GM19193 (cell line): ENCODE results near the gene MPV17.

Experiments used
- POLR2A ChIP-seq: IDR thresholded peaks from 4 replicates; pipeline ENCODE4 v1.6.1; 2011; ENCODE audit not compliant: insufficient read depth, insufficient read length; ENCODE audit errors: extremely low read depth

Gene MPV17

DNA sequence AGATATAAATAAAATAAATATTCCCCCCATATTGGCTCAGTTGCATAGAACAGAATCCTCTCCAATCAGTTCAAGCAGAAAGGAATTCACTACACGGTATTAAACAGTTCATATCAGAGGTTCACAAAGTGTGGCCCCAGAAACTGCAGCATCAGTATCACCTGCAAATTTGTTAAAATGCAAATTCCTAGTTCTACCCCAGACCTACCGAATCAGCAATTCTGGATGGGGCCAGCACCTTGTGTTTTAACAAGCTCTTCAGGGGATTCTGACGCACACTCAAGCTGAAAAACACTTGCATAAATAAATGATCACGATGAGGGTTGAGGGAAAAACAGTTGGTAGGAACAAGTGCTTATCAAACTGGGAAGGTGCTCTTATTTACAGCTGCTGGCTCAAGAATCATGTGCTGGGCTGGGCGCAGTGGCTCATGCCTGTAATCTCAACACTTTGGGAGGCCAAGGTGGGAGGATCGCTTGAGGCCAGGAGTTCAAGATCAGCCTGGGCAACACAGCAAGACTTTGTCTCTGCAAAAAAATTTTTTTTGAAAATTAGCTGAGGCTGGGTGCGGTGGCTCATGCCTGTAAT lies 27.3 kb upstream of the MPV17 start:
- no peak for TF ChIP-seq POLR2A

DNA sequence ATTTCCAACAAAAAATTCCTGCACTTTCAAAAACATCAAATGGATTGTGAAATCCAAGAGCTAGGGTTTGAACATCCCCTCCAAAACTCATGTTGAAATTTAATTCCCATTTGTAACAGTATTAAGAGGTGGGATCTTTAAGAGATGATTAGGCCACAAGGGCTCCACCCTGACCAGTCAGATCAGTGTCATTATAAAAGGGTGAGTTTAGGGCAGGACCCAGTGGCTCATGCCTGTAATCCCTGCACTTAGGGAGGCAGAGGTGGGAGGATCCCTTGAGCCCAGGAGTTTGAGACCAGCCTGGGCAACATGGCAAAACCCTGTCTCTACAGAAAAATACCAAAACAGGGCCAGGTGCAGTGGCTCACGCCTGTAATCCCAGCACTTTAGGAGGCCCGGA lies 24.7 kb upstream of the MPV17 start:
- no peak for TF ChIP-seq POLR2A

DNA sequence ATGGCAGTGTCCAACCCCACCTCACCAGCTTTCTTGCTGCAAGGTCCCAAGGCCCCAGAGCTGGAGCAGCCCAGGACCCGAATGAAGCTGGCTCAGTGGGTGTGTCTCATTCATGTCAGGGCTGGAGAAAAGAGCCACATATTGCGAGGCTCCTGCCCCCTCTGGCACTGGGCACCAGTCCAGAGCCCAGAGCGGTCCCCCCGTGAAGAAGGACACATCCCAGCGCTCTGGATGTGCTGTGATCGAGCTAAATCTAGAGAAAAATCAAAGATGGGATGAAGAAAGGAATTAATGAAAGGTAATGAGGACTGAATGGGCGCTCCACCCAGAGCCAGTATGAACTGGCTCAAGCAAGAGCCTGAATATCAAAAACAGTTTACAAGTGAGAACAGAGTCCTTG lies 13.3 kb upstream of the MPV17 start:
- no peak for TF ChIP-seq POLR2A

DNA sequence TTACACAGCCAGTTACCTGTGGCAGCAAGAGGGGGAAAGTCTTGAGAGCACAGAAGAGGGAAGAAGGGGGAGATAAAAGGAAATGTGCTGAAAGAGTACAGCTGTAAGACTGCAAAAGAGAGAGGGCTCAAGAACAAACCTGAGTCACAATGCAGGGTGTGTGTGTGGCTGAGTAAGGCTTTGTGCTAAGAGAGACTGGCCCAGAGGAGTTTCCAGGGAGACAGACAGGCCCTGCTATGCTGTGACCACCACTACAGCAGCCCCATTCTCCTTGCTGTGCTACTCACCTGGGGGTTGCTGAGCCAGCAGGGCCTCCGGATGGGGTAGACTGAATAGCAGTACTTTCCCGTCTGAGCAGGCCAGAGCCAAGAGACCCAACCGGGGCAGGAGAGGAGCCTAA lies 12.4 kb upstream of the MPV17 start:
- no peak for TF ChIP-seq POLR2A

DNA sequence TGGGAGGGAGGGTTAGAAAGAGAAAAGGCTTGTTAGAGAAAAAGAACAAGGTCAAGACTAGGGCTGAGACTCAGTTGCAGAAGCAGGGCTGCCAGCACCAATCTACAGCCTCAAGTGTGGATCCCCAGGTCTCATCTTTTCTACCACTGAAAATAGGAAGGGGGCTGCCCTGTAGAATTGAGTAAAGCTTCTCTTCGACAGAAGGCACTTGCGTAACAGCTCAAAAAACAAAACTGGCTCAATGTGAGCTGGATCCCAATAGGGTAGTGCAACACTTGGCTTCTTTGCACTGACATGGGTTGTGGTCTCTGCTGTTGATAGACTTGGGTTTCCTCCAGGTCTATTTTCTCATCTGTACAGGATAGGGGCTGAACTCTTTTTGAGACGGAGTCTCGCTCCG lies 1.8 kb upstream of the MPV17 start:
- no peak for TF ChIP-seq POLR2A

DNA sequence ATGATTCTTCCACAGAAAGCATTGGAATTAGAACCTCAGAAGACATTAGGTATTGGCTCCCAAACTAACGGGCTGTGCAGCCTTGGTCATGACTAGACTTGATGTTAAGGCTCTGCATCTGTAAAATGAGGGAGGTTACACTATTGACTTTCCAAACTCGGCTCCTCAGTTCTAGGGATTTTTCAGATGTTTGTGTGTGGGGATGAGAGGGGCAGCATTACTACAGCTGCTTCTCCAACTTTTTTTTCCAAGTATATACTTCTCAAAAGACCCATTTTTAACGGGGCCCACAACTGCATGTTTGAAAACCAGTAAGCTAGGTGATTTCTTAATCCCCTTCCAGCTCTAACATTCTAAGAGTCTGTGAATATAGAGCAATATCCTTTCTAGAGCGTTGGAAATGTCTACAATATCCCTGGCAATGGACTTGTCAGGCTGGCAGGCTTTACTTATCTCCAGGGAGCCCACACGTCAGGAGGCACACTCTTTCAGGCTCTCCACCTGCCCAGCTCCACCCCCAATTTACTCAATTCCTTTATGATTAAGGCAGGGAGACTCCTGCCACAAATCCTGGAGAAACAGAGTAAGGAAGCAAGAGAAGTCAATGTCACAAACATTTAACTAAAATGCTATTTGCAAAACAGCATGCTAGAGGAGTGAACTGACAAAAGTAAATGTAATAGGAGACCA lies 844 bp upstream of the MPV17 start:
- TF ChIP-seq POLR2A: no peak

DNA sequence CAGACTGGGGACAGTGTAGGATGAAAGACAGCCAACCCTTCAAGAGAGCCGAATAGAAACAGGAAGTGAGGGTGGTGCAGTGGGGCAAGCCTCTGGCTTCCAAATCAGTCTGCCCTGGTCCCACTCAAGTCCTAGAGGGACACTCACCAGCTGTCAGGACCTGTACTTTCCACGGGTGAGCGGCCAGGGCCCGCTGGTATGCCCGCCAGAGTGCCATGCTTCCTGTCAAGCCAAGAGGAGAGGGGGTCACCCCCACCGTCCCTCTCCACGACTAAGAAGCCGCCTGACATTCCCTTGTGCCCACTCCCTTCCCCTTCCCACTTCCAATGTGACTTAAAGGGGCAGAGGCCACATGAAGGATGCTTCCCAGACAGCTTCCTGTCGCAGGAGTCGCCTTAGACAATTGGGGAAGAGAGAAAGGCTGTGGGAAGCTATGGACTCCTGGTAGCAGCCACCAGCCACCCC lies 564 bp downstream of the MPV17 start:
- TF ChIP-seq POLR2A: no peak

DNA sequence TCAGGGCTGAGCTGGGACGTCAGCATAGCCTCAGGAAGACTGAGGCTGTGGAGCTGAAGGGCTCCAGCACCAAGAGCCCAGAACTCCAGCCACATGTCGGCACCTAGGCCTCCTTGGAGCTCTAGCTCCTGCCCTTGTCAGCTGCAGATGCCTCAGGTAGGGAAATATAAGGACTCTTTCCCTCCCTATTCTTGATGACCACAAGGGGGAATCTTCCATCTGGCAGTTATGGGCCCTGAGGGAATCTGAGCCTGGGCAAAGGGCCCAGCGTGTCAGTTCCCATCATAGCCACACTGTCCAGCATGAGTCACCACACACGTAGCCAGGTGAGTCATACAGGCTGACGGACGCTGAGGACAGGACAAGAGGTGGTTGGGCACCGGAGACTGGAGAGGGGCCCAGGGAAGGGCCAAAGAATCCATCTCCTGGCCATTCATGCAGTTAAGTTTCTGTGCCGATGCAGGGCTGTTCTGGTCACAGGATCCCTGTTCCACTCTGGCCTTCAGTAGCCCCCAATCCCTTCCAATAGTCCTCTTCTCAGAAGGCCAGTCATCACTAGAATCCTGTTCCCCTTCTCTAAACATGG lies 1.8 kb downstream of the MPV17 start:
- TF ChIP-seq POLR2A: no peak

DNA sequence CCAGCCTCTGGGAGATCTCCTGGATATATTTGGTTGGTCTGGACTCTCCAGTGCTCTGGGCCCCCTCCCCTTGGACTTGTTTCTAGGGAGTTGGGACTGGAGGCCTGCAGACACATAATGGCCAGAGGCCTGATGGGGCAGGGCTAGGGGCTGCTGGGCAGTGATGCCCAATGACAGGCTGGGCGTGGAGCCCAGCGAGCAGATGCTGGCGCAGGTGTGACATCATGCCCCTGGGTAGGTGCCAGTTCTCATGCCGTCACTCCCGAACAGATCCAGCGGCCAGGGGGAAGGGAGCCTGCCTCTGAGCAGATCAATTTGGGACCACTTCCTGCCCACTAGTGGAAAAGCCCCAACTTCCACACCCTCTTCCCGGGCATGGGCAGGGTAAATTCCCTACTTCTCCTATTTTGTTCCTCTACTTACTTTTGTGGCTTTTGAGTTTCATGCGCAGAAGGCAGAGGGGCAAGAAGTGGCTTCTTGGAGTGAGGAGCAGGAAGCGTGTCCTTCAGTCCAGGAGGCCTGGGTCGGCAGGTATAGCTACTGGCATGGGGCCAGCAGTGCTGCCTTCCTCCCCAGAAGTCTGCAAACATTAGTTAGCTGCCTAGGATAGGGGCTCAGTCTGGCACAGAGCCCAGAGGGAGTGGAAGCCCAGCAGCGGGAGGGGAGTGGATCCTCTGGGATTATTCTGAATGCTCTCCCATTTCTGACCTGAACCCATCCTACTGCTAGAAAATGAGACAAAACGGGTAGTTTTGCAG lies 6.1 kb downstream of the MPV17 start:
- TF ChIP-seq POLR2A: no peak

DNA sequence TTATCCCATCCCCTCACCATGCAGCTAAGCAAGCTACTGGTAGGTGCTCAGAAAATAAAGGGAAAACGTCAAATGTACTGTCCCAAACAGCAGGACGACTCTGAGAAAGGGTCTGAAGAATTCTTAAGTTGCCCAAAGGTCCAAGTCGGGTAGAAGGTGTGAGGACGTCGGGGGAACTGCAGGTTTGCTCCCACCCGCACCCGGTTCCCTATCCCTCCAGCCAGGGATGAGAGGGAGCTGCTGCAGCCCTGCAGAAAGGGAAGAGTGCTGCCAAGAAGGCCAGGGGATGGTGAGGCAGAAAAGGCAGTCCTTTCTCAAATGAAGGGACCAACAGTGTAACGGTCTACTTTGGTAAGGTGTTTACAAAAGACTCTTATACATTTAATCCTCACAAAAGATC lies 7.8 kb downstream of the MPV17 start:
- no peak for TF ChIP-seq POLR2A

DNA sequence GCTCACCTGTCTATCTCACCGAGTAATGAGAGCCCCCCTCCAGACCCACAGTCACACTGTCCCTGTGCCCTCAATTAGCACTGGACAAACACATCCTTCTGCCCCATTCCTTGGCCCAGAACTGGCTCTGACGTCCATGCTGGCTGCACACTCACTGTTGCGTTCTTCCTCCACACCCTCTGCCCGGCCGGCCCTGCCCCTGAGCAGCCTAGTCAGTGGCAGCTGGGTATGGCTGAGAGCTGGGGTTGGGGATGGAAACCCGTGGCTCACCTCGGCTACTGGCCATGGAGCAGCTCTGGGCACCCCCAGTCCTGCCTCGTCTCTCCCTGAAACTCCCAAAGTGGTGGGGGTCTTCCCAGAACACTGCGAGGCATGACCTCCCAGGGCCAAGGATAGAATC lies 8.2 kb downstream of the MPV17 start:
- TF ChIP-seq POLR2A: no peak

DNA sequence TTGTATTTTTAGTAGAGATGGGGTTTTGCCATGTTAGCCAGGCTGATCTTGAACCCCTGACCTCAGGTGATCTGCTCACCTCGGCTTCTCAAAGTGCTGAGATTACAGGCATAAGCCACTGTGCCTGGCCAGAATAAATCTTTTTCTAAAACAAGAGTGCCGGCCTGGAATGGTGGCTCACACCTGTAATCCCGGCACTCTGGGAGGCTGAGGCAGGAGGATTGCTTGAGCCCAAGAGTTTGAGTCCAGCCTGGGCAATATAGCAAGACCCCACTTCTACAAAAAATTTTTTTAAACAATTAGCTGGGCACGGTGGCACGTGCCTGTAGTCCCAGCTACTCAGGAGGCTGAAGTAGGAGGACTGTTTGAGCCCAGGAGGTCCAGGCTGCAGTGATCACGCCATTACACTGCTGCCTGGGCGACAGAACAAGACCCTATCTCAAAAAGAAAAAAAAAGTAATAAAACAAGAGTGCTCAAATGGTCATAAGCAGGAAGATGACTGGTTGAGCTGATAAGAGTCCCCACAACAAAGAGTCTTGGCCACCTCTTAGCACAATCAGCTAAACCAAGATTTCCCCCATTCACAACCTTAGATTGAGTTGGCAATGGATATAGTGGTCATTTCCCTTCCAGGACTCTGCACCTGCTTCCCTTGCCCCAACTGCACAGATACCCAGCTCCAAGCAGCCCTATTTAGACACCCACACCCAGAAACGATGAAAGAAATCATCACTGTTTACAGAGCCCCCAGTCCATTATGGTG lies 8.8 kb downstream of the MPV17 start:
- TF ChIP-seq POLR2A: no peak

DNA sequence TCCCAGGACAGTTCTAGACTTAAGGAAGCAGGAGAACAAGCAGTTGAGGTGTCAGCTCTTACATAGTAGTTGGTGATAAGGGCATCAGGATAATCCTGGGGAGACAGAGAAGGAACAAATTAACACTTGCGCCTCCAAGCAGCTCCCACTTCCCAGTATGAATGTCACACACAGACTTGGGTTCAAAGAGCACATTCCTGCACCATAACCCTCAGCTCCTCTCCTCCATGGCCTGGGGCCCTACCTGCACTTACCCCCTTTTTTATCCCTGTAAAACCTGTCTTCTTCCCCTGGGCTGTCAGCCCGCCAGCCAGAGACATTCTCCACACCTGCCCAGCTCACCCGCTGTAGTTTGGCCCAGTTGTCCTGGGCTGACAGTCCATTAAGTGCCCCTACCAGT lies 10.7 kb downstream of the MPV17 start:
- TF ChIP-seq POLR2A: no peak

DNA sequence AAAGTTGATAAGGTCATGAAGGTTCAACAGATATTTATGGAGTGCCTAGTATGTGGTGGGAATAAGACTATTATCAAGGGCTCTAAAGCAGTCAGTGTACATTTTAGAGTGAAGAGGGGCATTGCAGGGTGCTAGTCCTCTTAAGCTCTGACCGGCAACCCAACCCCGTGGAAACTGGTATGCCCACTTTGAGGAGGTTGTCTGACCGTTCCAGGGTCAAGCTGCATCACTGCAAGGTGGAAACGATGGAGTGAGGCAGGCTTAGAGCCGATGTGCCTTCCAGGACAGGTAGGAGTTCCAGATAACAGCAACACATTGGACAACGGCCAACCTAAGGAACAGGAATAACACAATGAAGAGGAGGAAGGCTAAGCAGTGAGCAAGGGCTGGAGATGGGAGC lies 13.2 kb downstream of the MPV17 start:
- TF ChIP-seq POLR2A: no peak

DNA sequence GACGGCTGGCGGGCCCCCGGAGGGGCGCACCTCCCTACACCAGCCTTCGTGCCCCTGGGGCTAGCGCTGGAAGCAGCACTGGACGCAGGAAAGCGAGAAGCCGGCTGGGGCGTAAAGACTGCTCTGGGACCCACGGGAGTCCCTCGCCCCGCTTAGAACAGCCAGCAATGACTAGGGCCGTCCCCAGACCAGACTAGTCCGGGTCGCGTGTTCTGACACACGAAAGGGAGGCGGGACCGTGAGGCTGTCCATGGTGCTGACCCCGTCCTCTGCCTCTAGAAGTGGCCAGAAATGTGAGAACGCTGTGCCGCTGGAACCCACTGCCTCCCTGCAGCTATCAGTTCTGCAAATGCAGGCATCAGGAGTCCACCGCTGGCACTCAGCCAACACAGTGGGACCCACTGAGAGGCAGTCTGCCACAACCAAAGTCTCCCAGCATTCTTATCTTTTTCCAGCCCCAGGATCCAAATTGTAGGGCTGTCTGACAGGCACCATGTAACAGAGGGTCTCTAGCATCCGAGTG lies 14.5 kb downstream of the MPV17 start, which contains the start of gene UCN:
Gene UCN (minus strand): TSS at position 87 of the 523 bp plus-strand sequence. CDS start 550 bp downstream, outside the sequence.
- TF ChIP-seq POLR2A: no peak
